HG03439 (cell line): ENCODE measurements around the gene PCOLCE2.
A peak's percentile ranks its signal among the peaks of the same experiment; 100 is the strongest.

Source experiments
- ATAC-seq: cut with Tn5 transposase; IDR thresholded peaks from one replicate; pipeline ENCODE4 v1.9.1; 2021; ENCODE audit warnings: mild to moderate bottlenecking, moderate library complexity; ENCODE audit not compliant: unreplicated experiment

PCOLCE2 gene

GRCh38 chr3:142888481-142889211 is at the start of gene PCOLCE2:
Gene PCOLCE2 (minus strand): TSS chr3:142889083. CDS start chr3:142888896, 187 bp downstream.
- ATAC-seq, result no peak

GRCh38 chr3:142935963-142936362 is 47.1 kb upstream of the PCOLCE2 start:
- no peak for ATAC-seq

DNA sequence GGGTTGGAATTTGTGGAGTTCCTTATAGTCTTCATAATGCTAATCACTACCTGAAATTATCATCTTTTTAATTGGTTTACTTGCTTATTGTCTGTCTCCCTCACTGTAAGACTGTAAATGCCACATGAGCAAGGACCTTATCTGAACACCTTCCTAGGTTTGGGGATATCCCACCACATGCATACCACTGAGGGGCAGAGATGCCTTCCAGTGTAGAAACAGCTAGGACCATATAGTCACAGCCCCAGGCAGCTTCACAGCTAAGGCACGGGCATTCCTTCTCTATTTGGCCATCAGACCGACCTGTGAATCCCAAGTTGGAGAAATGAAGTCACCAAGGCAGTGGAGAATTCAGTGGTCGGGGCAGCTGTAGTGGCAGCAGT is 46.0 kb upstream of the PCOLCE2 start:
- ATAC-seq, result no peak

DNA sequence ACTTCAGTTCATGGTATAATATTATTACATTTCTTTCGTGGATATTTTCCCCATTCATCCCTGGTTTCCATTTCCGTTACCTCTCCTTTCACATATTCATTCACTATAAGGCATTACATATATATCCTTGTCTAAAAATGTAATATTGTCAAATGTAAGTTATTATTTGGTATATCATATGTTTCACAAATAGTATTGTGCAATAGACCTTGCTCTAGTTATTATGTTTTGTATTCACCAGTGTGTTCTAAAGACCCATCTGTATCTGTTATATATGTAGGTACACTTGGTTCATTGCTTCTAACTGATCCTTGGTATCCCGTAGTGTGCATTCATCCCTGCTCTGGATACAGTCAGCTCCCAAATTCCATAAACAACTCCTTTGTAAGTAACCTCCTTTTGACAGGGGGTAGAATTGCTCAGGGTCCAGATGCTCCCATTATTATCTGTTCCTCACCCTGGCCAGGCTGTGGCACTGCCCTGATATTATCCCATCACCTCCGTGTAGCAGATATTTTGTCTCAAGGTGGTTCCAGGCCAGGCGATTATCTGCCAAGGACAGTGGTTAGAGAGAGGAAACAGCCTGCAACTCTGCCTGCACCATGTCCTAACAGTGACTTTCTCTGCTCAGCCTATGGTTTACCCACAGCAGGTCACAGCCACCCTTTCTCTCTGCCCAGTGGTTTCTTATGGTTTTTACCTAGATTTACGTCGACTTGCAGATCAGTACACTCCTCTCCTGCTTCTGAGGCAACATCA is 45.4 kb upstream of the PCOLCE2 start:
- ATAC-seq, result no peak

GRCh38 chr3:142931222-142931621 is 42.3 kb upstream of the PCOLCE2 start:
- ATAC-seq, result peak; percentile 91

- ATAC-seq, result no peak
Measured at GRCh38 chr3:142930463-142930862, 41.6 kb upstream of the PCOLCE2 start.

GRCh38 chr3:142929890-142930289 is 41.0 kb upstream of the PCOLCE2 start:
- no peak for ATAC-seq

- ATAC-seq, result no peak
Measured at GRCh38 chr3:142929109-142929508, 40.2 kb upstream of the PCOLCE2 start.

DNA sequence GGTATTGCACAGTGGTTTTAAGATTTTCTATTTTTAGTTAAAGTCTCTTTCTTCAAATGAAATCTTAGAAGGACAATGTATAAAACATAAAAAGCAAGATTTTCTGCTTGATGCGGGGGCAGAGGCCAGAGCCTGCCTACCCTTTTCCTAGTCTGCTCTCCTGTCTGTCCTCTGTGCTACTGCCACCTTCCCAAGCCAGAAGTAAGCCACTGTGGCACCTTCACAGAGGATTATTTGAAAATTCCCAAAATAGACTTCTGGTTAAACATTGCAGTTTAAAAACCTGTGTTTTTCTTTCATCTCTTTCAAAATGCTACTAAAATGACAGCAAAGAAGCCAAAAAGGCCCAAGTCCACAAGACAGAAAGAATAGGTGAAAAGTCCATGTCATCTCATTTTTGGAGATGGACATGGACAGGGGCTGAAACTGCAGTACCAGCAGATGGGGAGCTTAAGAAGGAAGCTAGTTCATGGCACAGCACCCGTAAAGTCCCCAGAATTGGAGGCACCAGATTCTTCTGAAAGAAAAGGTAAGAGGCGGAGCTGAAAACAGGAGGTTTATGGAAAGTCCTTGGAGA is 37.6 kb upstream of the PCOLCE2 start:
- no peak for ATAC-seq

DNA sequence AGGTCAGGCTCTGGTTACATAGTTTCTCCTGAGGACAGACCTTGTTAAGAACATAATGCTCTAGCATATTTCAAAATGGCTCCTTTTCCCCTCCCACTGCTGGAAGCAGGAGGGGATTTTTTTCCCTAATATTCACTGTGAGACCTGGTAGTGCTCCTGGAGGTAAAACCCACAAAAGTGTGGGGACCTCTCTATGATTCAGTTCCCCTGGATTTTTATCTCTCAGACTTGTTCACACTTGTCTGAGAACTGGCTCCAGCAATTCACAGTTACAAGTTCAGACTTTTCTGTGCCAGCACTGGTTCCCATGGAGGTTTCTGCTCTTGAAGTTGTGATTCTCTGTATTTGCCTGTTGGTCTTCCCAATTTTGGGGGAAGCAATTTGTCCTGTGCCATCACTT is 36.3 kb upstream of the PCOLCE2 start:
- no peak for ATAC-seq

DNA sequence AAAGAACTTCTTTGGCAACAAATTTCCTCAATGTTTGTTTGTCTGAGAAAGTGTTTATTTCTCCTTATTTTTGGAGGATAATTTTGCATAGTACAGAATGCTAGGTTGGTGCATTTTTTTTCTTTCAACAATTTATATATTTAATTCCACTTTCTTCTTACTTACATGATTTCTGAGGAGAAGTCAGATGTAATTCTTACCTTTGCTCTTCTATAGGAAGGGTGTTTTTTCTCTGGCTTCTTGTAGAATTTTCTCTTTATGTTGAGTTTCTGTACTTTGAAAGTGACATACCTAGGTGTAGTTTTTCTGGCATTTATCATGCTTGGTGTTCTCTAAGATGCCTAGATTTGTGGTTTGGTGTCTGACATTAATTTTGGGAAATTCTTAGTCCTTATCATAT is 34.8 kb upstream of the PCOLCE2 start:
- no peak for ATAC-seq

GRCh38 chr3:142916605-142917004 is 27.7 kb upstream of the PCOLCE2 start:
- ATAC-seq, result no peak

DNA sequence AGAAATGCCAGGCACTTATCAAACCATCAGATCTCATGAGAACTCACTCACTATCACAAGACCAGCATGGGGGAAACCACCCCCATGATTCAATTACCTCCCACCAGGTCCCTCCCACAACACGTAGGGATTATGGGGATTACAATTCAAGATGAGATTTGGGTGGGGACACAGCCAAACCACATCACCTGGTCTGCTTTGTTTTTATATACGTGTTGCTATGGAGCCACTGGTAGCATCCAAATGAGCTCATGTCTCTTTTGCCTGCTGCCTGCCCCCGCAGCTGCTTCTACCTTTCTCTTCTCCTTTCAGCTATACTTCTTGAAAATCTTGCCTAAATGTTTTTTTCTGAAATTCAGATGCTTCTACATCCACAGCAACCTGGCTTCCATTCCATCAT is 26.8 kb upstream of the PCOLCE2 start:
- no peak for ATAC-seq

DNA sequence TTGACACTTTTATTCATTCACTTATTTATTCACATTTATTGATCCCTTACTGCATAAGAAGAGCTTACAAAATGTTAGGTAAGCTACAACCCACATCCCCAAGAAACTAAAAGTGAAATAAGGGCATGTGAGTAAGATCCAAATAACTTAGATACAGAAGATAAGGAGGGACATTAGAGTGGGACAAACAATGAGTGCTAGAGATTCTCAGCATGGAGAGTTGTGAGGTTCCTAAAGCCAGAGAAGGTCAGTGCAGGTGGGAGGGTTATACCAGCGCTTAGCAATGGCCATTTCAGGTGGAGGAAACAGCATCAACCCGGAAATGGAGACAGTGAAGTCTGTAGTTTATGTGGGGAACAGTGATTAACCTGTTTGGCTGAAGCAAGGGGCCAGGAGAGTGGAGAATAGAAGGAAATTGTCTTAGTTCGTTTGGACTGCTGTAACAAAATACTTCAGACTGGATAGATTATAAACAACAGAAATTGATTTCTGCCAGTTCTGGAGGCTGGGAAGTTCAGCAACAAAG is 25.5 kb upstream of the PCOLCE2 start:
- no peak for ATAC-seq

DNA sequence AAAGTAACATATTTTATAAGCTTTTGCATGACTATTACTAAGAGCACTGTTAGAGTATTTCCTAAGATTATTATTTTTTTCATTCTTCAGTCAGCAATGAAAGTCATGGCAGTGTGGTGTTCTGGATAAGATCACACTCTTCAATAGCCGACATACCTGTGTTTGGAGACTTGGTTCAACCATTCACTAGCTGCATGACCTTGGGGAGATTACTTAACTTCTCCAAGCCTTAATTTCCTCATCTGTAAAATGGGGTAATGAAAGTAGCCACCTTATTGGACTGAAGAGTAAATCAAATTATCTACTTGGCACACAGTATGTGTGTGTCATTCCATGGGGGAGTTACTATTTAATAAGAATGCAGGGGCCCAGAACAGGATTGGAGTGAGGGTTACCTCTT is 24.5 kb upstream of the PCOLCE2 start:
- ATAC-seq, result no peak

GRCh38 chr3:142912402-142913172 is 23.7 kb upstream of the PCOLCE2 start:
- ATAC-seq, result no peak

DNA sequence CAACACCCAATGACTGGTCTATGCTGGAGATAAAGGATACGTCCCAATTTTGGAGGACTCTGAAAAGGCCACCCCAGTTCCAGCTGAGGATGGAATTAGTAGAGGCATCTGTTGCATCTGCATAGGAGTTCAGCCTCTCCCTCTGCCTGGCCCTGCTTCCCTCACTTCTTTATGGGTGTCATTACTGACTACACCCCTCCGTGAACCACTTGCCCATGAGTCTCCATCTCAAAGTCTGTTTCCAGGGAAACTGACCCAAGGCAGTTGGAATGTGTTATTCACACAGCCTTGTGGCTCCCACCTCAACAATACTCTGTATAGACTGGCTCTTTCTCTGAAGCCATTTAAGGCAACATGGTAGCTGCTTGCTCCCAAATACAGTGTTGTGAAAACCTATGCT is 21.4 kb upstream of the PCOLCE2 start:
- no peak for ATAC-seq

- no peak for ATAC-seq
Measured at GRCh38 chr3:142909282-142909681, 20.4 kb upstream of the PCOLCE2 start.

DNA sequence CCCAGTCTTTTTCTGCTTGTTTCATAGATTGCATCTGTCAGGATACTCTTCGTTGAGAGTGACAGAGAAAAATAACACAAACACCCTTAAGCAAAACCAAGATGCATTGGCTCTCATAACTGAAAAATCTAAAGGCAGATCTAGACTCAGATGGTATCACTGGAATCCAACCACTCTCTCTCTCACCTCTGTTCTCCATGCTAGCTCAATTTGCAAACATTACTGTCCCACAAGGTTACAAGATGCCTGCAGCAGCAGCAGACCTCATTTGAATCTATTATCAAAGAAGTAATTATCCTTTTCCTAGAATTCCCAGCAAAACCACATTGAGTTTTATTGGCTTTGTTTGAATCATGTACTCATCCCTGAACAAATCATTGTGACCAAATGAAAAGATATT is 19.1 kb upstream of the PCOLCE2 start:
- no peak for ATAC-seq

- ATAC-seq, result no peak
Measured at GRCh38 chr3:142904639-142905436, 16.0 kb upstream of the PCOLCE2 start.
